Measurements from ENCODE around the gene ITLN2.
"Not testable (repeated sequence)": the region's sequence is repeated elsewhere in the genome, so short reads cannot be mapped to it uniquely, and the experiment has no call there.

Gene ITLN2

DNA sequence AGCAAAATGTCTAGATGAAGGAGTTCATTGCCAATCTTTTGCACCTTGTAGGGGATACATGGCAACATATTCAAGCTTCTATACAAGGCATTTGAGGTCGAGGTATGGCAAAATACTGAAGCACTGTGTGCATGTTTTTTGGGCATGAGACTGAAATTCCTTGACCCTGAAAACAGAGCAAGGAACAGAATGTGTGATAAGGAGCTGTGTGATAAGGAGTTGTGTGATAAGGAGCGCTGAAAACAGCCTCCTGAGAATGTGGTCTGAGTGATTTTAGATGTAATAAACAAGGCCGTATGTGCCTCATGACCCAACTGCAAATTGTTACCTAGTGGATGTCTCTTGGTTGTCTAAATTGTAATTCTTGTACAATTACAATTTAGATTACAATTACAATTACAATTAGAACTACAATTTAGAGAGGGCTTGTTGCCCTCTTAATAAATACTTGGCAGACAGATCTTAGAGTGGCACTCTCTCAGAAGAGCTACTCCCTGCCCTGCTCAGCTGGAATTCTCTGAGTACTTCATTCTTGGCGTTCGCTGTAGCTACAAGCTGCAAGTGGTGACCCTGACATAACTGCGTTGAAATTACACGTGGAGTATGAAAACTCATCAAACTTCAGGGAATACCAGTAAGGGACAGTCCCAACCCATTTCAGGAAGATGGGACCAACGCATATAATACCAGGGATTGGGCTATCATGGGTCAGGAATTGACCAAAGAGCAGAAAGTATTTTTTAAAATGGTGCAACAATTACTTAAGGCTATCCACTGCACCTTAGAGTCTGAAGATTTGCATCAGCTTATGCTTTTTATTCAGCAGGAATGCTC is 49.6 kb downstream of the ITLN2 start:
- no peak for DNase-seq

DNA sequence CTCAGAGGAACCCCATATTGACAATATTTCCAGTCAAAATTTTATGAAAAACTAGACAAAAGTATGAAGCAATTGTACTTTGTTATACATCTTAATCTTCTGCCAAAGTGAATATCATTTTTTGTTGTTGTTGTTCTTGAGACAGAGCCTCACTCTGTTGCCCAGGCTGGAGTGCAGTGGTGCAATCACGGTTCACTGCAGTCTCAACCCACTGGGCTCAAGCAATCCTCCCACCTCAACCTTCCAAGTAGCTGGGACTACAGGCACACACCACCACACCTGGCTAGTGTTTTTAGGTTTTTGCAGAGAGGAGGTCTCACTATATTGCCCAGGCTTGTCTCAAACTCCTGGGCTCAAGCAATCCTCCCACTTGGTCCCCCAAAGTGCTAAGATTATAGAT is 52.4 kb downstream of the ITLN2 start:
- DNase-seq = not testable (repeated sequence)

DNA sequence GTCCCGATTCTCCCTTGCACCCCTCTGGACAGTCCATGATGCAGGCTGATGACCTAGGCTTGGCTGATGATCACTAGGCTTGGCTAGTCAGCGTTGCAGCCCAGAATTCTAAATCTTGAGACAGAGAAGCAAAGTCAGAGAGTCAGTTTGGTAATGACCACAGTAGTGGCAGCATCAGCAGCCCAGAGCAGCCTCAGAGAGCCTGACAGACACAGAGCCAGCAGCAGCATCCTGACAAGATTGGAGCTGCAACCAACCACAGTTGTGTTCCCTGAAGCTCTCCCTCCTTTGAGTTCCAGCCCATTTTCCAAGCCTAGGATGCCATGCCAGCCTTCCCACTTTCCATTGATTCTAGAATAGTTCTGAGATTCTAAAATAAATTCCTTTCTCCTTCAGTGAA is 52.8 kb downstream of the ITLN2 start:
- no peak for DNase-seq

DNA sequence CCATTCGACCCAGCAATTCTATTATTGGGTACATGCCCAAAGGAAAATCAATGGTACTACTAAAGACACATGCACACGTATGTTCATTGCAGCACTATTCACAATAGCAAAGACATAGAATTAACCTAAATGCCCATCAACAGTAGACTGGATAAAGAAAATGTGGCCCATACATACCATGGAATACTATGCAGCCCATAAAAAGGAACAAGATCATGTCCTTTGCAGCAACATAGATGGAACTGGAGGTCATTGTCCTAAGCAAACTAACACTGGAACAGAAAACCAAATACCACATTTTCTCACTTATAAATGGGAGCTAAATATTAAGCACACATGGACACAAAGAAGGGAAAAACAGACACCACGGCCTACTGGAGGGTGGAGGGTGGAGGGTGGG is 53.9 kb downstream of the ITLN2 start:
- not testable (repeated sequence) for DNase-seq

All from COR-L47 (cell line).